Mononuclear cell (primary cell): Measurements from ENCODE around the gene TRIML1. TPM values are rescaled to one million over a fixed set of nuclear protein-coding genes. Genes with fewer than 3 reads are reported as not detected.

Experiments used
- H3K27me3 ChIP-seq: 2 replicates; pipeline ENCODE4 v1.6.0; 2011; ENCODE audit warnings: low read length, control low read depth; ENCODE audit not compliant: insufficient read depth
- H3K4me1 ChIP-seq: 2 replicates; pipeline ENCODE4 v1.5.1; 2011; ENCODE audit warnings: mild to moderate bottlenecking, low read length, control low read depth; ENCODE audit not compliant: insufficient read depth
- H3K4me3 ChIP-seq: 2 replicates; pipeline ENCODE4 v1.5.1; 2011; ENCODE audit warnings: mild to moderate bottlenecking, low read length, moderate library complexity
- H3K9me3 ChIP-seq: 2 replicates; pipeline ENCODE4 v1.5.1; 2011; ENCODE audit warnings: low read depth, mild to moderate bottlenecking, control low read depth, low read length
- total RNA-seq: library from RNA; depleted of rRNA; stranded (reverse); fragments of >200 nt; gene quantifications from one replicate; pipeline ENCODE4 v1.2.3, GENCODE V29; 2012

The TRIML1 gene
- total RNA-seq: not detected

- H3K9me3 ChIP-seq: no peaks in the 10 kb centered on the region
These were observed at the start of gene TRIML1 for GRCh38 chr4:188139141-188139540. TSS of gene TRIML1 (plus strand) at chr4:188139441. CDS start at chr4:188139559, 118 bp downstream.

GRCh38 chr4:188092824-188093223 lies 46.4 kb upstream of the TRIML1 start:
- H3K27me3 ChIP-seq: no peaks in the 10 kb centered on the region
- H3K4me1 ChIP-seq: no peaks in the 10 kb centered on the region
- H3K4me3 ChIP-seq: no peak overlapping the region
- H3K9me3 ChIP-seq: no peaks in the 10 kb centered on the region

More at GRCh38 chr4:188139141-188139540, at the start of gene TRIML1:
- H3K4me3 ChIP-seq: no peak within 1 kb of the TSS
- H3K4me1 ChIP-seq: no peaks in the 10 kb centered on the region
- H3K27me3 ChIP-seq: no peaks in the 10 kb centered on the region

- Histone ChIP-seq H3K4me3 (no peak overlapping the region), H3K27me3 (no peaks in the 10 kb centered on the region), H3K9me3 (no peaks in the 10 kb centered on the region), H3K4me1 (no peaks in the 10 kb centered on the region)
These were observed 32.8 kb upstream of the TRIML1 start for GRCh38 chr4:188106454-188106853.

GRCh38 chr4:188107931-188108843 lies 31.1 kb upstream of the TRIML1 start:
- Histone ChIP-seq H3K9me3 (no peaks in the 10 kb centered on the region), H3K4me3 (no peak overlapping the region), H3K27me3 (no peaks in the 10 kb centered on the region), H3K4me1 (no peaks in the 10 kb centered on the region)

- Histone ChIP-seq H3K27me3 (no peaks in the 10 kb centered on the region), H3K9me3 (no peaks in the 10 kb centered on the region), H3K4me3 (no peak within 1 kb of the TSS), H3K4me1 (no peaks in the 10 kb centered on the region)
These were observed 30.0 kb upstream of the TRIML1 start, which contains the start of gene TRIML2 for GRCh38 chr4:188109157-188109755. TSS of gene TRIML2 (minus strand) at chr4:188109603. CDS start at chr4:188105368, 4,235 bp downstream.

- Histone ChIP-seq H3K4me1 (no peaks in the 10 kb centered on the region), H3K4me3 (no peak overlapping the region), H3K9me3 (no peaks in the 10 kb centered on the region), H3K27me3 (no peaks in the 10 kb centered on the region)
These were observed 29.2 kb upstream of the TRIML1 start for GRCh38 chr4:188110036-188110435.

GRCh38 chr4:188110741-188111471 lies 28.3 kb upstream of the TRIML1 start:
- Histone ChIP-seq H3K4me3 (no peak overlapping the region), H3K27me3 (no peaks in the 10 kb centered on the region), H3K4me1 (no peaks in the 10 kb centered on the region), H3K9me3 (no peaks in the 10 kb centered on the region)

GRCh38 chr4:188111955-188112354 lies 27.3 kb upstream of the TRIML1 start:
- no peaks in the 10 kb centered on the region for H3K27me3 ChIP-seq
- H3K9me3 ChIP-seq: no peaks in the 10 kb centered on the region
- no peaks in the 10 kb centered on the region for H3K4me1 ChIP-seq
- H3K4me3 ChIP-seq: no peak overlapping the region

GRCh38 chr4:188113156-188113555 lies 26.1 kb upstream of the TRIML1 start:
- no peaks in the 10 kb centered on the region for H3K9me3 ChIP-seq
- H3K27me3 ChIP-seq: no peaks in the 10 kb centered on the region
- no peak overlapping the region for H3K4me3 ChIP-seq
- H3K4me1 ChIP-seq: no peaks in the 10 kb centered on the region

GRCh38 chr4:188117631-188118324 lies 21.5 kb upstream of the TRIML1 start:
- no peak overlapping the region for H3K4me3 ChIP-seq
- H3K27me3 ChIP-seq: no peaks in the 10 kb centered on the region
- no peaks in the 10 kb centered on the region for H3K9me3 ChIP-seq
- no peaks in the 10 kb centered on the region for H3K4me1 ChIP-seq

GRCh38 chr4:188121530-188121929 lies 17.7 kb upstream of the TRIML1 start:
- H3K4me1 ChIP-seq: no peaks in the 10 kb centered on the region
- H3K4me3 ChIP-seq: no peak overlapping the region
- H3K9me3 ChIP-seq: no peaks in the 10 kb centered on the region
- no peaks in the 10 kb centered on the region for H3K27me3 ChIP-seq

GRCh38 chr4:188127214-188127874 lies 11.9 kb upstream of the TRIML1 start:
- Histone ChIP-seq H3K9me3 (no peaks in the 10 kb centered on the region), H3K4me3 (no peak overlapping the region), H3K4me1 (no peaks in the 10 kb centered on the region), H3K27me3 (no peaks in the 10 kb centered on the region)

- no peaks in the 10 kb centered on the region for H3K27me3 ChIP-seq
- H3K9me3 ChIP-seq: no peaks in the 10 kb centered on the region
- no peaks in the 10 kb centered on the region for H3K4me1 ChIP-seq
- no peak overlapping the region for H3K4me3 ChIP-seq
These were observed 8.9 kb upstream of the TRIML1 start for GRCh38 chr4:188130355-188130754.

- H3K4me1 ChIP-seq: no peaks in the 10 kb centered on the region
- no peaks in the 10 kb centered on the region for H3K27me3 ChIP-seq
- H3K9me3 ChIP-seq: no peaks in the 10 kb centered on the region
- no peak overlapping the region for H3K4me3 ChIP-seq
These were observed 7.0 kb upstream of the TRIML1 start for GRCh38 chr4:188132232-188132631.
